HG03103 (cell line): ENCODE results near the gene SLC17A9.

ENCODE experiments used
- ATAC-seq: cut with Tn5 transposase; IDR thresholded peaks from one replicate; pipeline ENCODE4 v1.9.1; 2021; ENCODE audit warnings: low read depth; ENCODE audit not compliant: unreplicated experiment

SLC17A9 gene

GRCh38 chr20:63014287-63014686 lies 61.8 kb downstream of the SLC17A9 start:
- no peak for ATAC-seq

- ATAC-seq, result no peak
Observed at GRCh38 chr20:63014710-63015109, 62.2 kb downstream of the SLC17A9 start.

- ATAC-seq, result no peak
Observed at GRCh38 chr20:63015147-63015661, 62.7 kb downstream of the SLC17A9 start.

GRCh38 chr20:63015662-63016361 lies 63.3 kb downstream of the SLC17A9 start:
- no peak for ATAC-seq

- no peak for ATAC-seq
Observed at GRCh38 chr20:63016514-63017075, 64.1 kb downstream of the SLC17A9 start.

GRCh38 chr20:63017076-63017825 lies 64.7 kb downstream of the SLC17A9 start:
- ATAC-seq, result no peak

GRCh38 chr20:63017826-63018411 lies 65.4 kb downstream of the SLC17A9 start:
- ATAC-seq, result no peak
